Measurements from ENCODE around the gene PTGER1. TPM values are rescaled to one million over a fixed set of nuclear protein-coding genes. Genes with fewer than 3 reads are reported as not detected.

PTGER1 gene
- total RNA-seq, 4 donors from 2014 or later, result 0.31 to 1.3 (median 0.38) TPM; not detected in 1

GRCh38 chr19:14495672-14496028 is 20.5 kb upstream of the PTGER1 start:
- intact Hi-C loops (cut with DNase I), result no loop called here
- Histone ChIP-seq H3K27ac (peak overlapping the region; percentile 93 to 95 (median 94)), H3K36me3 (peaks cover 7 to 28% (median 13%) of the 10 kb centered on the region in 3 donors), H3K9me3 (no peaks in the 10 kb centered on the region), H3K4me1 (peaks cover 25 to 58% (median 32%) of the 10 kb centered on the region in 3 donors), H3K4me3 (peak overlapping the region; percentile 78 to 95 (median 78)), H3K27me3 (no peaks in the 10 kb centered on the region)
- no peak for DNase-seq
- WGBS, 2 donors, result 0% methylated on average over 1 of the region's 28 CpGs; no CpG with 5 or more reads in 1 of the 2 donors
- TF ChIP-seq CTCF (IDR thresholded peaks at IDR 0.05) (no peak), POLR2A (IDR thresholded peaks at IDR 0.05) (no peak)

- intact Hi-C loops (cut with DNase I), result no loop called here
- Histone ChIP-seq H3K36me3 (peaks cover 12 to 33% (median 13%) of the 10 kb centered on the region in 3 donors), H3K27me3 (no peaks in the 10 kb centered on the region), H3K4me1 (peaks cover 25 to 58% (median 32%) of the 10 kb centered on the region in 3 donors), H3K4me3 (peak overlapping the region; percentile 78 to 95 (median 78)), H3K9me3 (no peaks in the 10 kb centered on the region), H3K27ac (peak overlapping the region; percentile 93 to 95 (median 94))
- 0 to 12% methylated on average over 6 of the region's 14 CpGs for WGBS, 2 donors
- no peak for DNase-seq
- TF ChIP-seq POLR2A (IDR thresholded peaks at IDR 0.05) (no peak), CTCF (IDR thresholded peaks at IDR 0.05) (no peak)
Measured at GRCh38 chr19:14494910-14495671, 19.9 kb upstream of the PTGER1 start.

- WGBS, 2 donors, result 53 to 87% methylated on average over 4 of the region's 4 CpGs
- TF ChIP-seq CTCF (IDR thresholded peaks at IDR 0.05) (no peak), POLR2A (IDR thresholded peaks at IDR 0.05) (no peak)
- no peak for DNase-seq
- Histone ChIP-seq H3K27me3 (no peaks in the 10 kb centered on the region), H3K4me1 (peaks cover 25 to 58% (median 32%) of the 10 kb centered on the region in 3 donors), H3K36me3 (peaks cover 13 to 40% (median 17%) of the 10 kb centered on the region in 3 donors), H3K4me3 (peak overlapping the region; percentile 78 to 95 (median 78)), H3K27ac (peak overlapping the region; percentile 93 to 95 (median 94)), H3K9me3 (no peaks in the 10 kb centered on the region)
- intact Hi-C loops (cut with DNase I), result no loop called here
Measured at GRCh38 chr19:14494411-14494810, 19.3 kb upstream of the PTGER1 start.

- 67 to 79% methylated on average over 3 of the region's 5 CpGs for WGBS, 2 donors
Measured at GRCh38 chr19:14492756-14493337, 17.7 kb upstream of the PTGER1 start.

More at GRCh38 chr19:14492756-14493337, 17.7 kb upstream of the PTGER1 start:
- no peaks in the 10 kb centered on the region for H3K9me3 ChIP-seq
- DNase-seq, result no peak
- H3K27me3 ChIP-seq, result no peaks in the 10 kb centered on the region
- peaks cover 25 to 50% (median 29%) of the 10 kb centered on the region in 3 donors for H3K4me1 ChIP-seq
- intact Hi-C loops (cut with DNase I), result no loop called here
- TF ChIP-seq CTCF (IDR thresholded peaks at IDR 0.05) (no peak), POLR2A (IDR thresholded peaks at IDR 0.05) (no peak)
- H3K4me3 ChIP-seq, result no peak overlapping the region
- peak overlapping the region in 1 of 4 donors; percentile 94 for H3K27ac ChIP-seq
- peaks cover 13 to 56% (median 30%) of the 10 kb centered on the region in 3 donors for H3K36me3 ChIP-seq
